Measurements from ENCODE around the gene SCGB1C1. TPM values are rescaled to one million over a fixed set of nuclear protein-coding genes. Genes with fewer than 3 reads are reported as not detected.

SCGB1C1 gene
- total RNA-seq, 1 donor from 2014 or later = not detected

- H3K4me3 Mint-ChIP-seq = no peak overlapping the region
- H3K27ac ChIP-seq = no peak overlapping the region
- no peak for DNase-seq (ENCODE audit: low spot score)
- H4K20me1 ChIP-seq (ENCODE audit: low read depth) = no peaks in the 10 kb centered on the region
- peaks cover 2% of the 10 kb centered on the region for H3K27me3 Mint-ChIP-seq (ENCODE audit: insufficient read depth, low read depth)
- no peak for TF ChIP-seq EZH2phosphoT487 (IDR thresholded peaks at IDR 0.05)
- no peak for TF ChIP-seq EZH2 (IDR thresholded peaks at IDR 0.05)
- TF ChIP-seq, protein P1, sequence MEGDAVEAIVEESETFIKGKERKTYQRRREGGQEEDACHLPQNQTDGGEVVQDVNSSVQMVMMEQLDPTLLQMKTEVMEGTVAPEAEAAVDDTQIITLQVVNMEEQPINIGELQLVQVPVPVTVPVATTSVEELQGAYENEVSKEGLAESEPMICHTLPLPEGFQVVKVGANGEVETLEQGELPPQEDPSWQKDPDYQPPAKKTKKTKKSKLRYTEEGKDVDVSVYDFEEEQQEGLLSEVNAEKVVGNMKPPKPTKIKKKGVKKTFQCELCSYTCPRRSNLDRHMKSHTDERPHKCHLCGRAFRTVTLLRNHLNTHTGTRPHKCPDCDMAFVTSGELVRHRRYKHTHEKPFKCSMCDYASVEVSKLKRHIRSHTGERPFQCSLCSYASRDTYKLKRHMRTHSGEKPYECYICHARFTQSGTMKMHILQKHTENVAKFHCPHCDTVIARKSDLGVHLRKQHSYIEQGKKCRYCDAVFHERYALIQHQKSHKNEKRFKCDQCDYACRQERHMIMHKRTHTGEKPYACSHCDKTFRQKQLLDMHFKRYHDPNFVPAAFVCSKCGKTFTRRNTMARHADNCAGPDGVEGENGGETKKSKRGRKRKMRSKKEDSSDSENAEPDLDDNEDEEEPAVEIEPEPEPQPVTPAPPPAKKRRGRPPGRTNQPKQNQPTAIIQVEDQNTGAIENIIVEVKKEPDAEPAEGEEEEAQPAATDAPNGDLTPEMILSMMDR (IDR thresholded peaks at IDR 0.05) = no peak
- H3K9me3 Mint-ChIP-seq = no peaks in the 10 kb centered on the region
- peaks cover 18% of the 10 kb centered on the region for H3K36me3 Mint-ChIP-seq
- H3F3A ChIP-seq (ENCODE audit: low read depth) = peaks cover 2% of the 10 kb centered on the region
- H3K36me3 ChIP-seq = no peaks in the 10 kb centered on the region
- H3K27ac Mint-ChIP-seq = no peak overlapping the region
- H3K79me2 ChIP-seq (ENCODE audit: low read depth) = no peaks in the 10 kb centered on the region
- no peak overlapping the region for H3K4me3 ChIP-seq
- no peak overlapping the region for H2AFZ ChIP-seq (replicated peaks)
- H3K9ac ChIP-seq = no peak overlapping the region
- H3K27me3 ChIP-seq = no peaks in the 10 kb centered on the region
- H3K4me1 ChIP-seq = no peaks in the 10 kb centered on the region
- H3K9me3 ChIP-seq (ENCODE audit: low read depth) = no peaks in the 10 kb centered on the region
- no peaks in the 10 kb centered on the region for H3K4me1 Mint-ChIP-seq
- H3K4me2 ChIP-seq = no peak overlapping the region
These were observed 28.7 kb downstream of the SCGB1C1 start for GRCh38 chr11:221539-221938.

- H3K9ac ChIP-seq = no peak overlapping the region
- H2AFZ ChIP-seq (replicated peaks) = no peak overlapping the region
- no peaks in the 10 kb centered on the region for H3K9me3 ChIP-seq (ENCODE audit: low read depth)
- Mint-ChIP-seq H3K36me3 (peaks cover 18% of the 10 kb centered on the region), H3K27me3 (ENCODE audit: insufficient read depth, low read depth) (peaks cover 2% of the 10 kb centered on the region), H3K27ac (no peak overlapping the region), H3K4me1 (no peaks in the 10 kb centered on the region), H3K4me3 (no peak overlapping the region), H3K9me3 (no peaks in the 10 kb centered on the region)
- no peak overlapping the region for H3K27ac ChIP-seq
- H4K20me1 ChIP-seq (ENCODE audit: low read depth) = no peaks in the 10 kb centered on the region
- H3K36me3 ChIP-seq = no peaks in the 10 kb centered on the region
- H3K27me3 ChIP-seq = no peaks in the 10 kb centered on the region
- no peaks in the 10 kb centered on the region for H3F3A ChIP-seq (ENCODE audit: low read depth)
- TF ChIP-seq EZH2 (IDR thresholded peaks at IDR 0.05) (no peak), EZH2phosphoT487 (IDR thresholded peaks at IDR 0.05) (no peak)
- TF ChIP-seq, protein P1 (IDR thresholded peaks at IDR 0.05) = no peak
- no peak overlapping the region for H3K4me3 ChIP-seq
- no peak for DNase-seq (ENCODE audit: low spot score)
- H3K4me2 ChIP-seq = no peak overlapping the region
- no peaks in the 10 kb centered on the region for H3K4me1 ChIP-seq
- H3K79me2 ChIP-seq (ENCODE audit: low read depth) = no peaks in the 10 kb centered on the region
These were observed 29.3 kb downstream of the SCGB1C1 start for GRCh38 chr11:221998-222789.

GRCh38 chr11:223026-223789 is 30.3 kb downstream of the SCGB1C1 start:
- Histone ChIP-seq H3K4me1 (no peaks in the 10 kb centered on the region), H3F3A (ENCODE audit: low read depth) (no peaks in the 10 kb centered on the region), H3K4me3 (no peak overlapping the region), H4K20me1 (ENCODE audit: low read depth) (no peaks in the 10 kb centered on the region), H3K4me2 (no peak overlapping the region), H3K36me3 (no peaks in the 10 kb centered on the region), H3K27me3 (no peaks in the 10 kb centered on the region), H3K27ac (no peak overlapping the region), H2AFZ (replicated peaks) (no peak overlapping the region), H3K79me2 (ENCODE audit: low read depth) (no peaks in the 10 kb centered on the region), H3K9ac (no peak overlapping the region), H3K9me3 (ENCODE audit: low read depth) (no peaks in the 10 kb centered on the region)
- TF ChIP-seq, protein P1 (IDR thresholded peaks at IDR 0.05) = no peak
- TF ChIP-seq EZH2phosphoT487 (IDR thresholded peaks at IDR 0.05) (no peak), EZH2 (IDR thresholded peaks at IDR 0.05) (no peak)
- Mint-ChIP-seq H3K36me3 (peaks cover 18% of the 10 kb centered on the region), H3K4me3 (no peak overlapping the region), H3K27me3 (ENCODE audit: insufficient read depth, low read depth) (peaks cover 2% of the 10 kb centered on the region), H3K9me3 (no peaks in the 10 kb centered on the region), H3K4me1 (no peaks in the 10 kb centered on the region), H3K27ac (no peak overlapping the region)
- DNase-seq (ENCODE audit: low spot score) = no peak

All from neural progenitor cell (in vitro differentiated cells).